GM18907 (cell line): ENCODE results near the gene KRT13.

Experiments
- ATAC-seq: cut with Tn5 transposase; IDR thresholded peaks from one replicate; pipeline ENCODE4 v1.9.1; 2021; ENCODE audit warnings: mild to moderate bottlenecking, moderate library complexity; ENCODE audit not compliant: unreplicated experiment

Gene KRT13

DNA sequence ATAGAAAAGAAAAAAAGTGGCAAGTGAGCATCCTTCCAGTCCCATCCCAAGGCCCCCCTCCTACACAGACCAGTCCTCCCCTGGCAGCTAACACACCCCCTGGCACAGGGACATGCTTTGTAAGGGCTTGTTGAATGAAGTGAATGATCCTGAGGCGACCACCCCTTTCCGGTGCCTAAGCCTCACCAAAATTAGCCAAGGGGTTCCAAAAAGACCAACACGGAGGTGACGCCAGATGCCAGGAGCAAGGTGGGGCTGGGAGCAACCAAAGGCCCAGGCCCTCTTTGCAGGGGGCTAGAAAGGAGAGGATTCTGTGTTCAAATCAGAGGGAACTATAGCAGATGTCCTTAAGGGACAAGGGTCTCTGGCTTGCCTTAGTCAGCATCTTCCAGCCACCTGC, 30.0 kb downstream of the KRT13 start:
- no peak for ATAC-seq

GRCh38 chr17:41474863-41475262, 30.5 kb downstream of the KRT13 start:
- ATAC-seq: no peak

- no peak for ATAC-seq
These were observed 37.1 kb downstream of the KRT13 start for GRCh38 chr17:41468346-41468745.

DNA sequence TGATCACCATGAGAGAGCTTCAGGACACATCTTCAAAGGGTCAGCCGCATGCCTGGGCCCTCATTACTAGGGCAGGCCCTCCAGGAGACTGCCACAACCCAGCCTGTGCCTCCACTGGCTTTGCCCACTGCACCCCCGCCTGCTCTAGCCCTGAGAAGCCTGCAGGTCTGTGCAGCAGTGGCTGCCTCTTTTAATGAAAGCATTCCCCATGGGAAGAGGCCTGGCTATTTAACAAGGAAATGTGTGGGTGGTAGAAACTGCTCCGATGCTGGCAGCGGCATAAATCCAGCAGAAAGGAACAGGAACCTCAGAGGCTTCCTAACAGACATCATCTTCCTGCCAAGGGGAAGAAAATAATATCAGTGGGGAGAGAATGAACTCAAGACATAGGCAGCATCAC, 37.9 kb downstream of the KRT13 start:
- ATAC-seq: no peak

DNA sequence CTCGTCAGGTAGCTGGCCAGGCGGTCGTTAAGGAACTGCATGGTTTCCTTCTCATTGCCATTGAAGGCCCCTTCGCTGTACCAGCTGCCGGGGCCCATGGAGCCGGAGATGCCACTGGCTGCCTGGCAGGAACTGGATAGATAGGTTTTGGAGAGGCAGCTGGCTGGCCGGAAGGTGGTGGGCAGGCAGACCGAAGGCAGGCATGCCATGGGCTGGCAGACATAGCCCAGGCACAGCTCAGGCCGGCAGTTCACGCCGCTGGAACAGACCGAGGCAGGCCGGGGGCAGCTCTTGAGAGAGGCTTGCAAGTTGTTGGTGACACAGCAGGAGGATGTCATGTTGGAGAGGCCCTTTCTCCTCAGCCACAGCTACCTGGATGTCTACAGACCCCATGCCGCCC, 38.4 kb downstream of the KRT13 start, which contains the start of gene KRT32:
TSS of gene KRT32 (minus strand) at position 399 of the 400 bp plus-strand sequence. CDS start at position 338, 61 bp downstream.
- ATAC-seq: no peak

DNA sequence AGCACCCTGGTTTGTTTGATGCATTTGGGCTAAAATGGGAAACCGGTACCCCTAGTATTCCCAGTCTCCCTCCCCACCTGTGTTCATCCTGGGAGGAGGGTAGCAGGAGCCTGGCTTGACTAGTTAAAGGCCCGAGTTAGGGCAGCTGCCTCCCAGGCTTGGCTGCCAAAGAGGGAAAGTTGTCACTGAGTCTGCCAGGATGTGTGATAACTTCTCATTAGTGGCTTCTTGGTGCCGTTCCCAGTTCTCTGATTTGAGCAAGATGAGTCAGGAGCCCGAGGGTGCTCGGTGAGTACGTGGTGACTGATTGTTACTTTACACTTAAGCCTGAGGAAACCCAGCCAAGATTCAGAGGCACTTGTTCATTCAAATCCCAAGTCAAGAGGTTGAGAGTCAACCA, 40.7 kb downstream of the KRT13 start:
- ATAC-seq: no peak

GRCh38 chr17:41464173-41464572, 41.2 kb downstream of the KRT13 start:
- no peak for ATAC-seq

- ATAC-seq: no peak
These were observed 41.7 kb downstream of the KRT13 start for GRCh38 chr17:41463746-41464145.

- ATAC-seq: no peak
These were observed 42.7 kb downstream of the KRT13 start for GRCh38 chr17:41462705-41463104.

DNA sequence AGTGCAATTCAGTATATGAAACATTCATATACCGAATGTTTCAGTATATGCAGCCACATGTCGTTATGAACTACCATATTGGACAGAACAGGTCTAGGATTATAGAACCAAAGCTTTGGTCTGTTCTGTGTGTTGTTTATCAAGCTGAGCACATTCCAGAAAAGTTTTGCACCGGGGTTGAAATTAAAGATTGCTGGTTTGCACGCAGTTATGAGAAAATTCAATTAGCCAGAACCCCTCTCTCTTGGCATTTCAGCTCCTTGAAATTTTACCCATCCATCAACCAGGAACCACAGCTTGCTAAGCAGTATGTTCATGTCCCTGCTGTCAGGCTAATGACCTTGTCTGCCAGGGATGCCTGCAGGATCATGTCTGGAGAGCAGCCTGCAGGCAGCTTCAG, 47.7 kb downstream of the KRT13 start:
- no peak for ATAC-seq

- no peak for ATAC-seq
These were observed 49.2 kb downstream of the KRT13 start for GRCh38 chr17:41456204-41456603.

DNA sequence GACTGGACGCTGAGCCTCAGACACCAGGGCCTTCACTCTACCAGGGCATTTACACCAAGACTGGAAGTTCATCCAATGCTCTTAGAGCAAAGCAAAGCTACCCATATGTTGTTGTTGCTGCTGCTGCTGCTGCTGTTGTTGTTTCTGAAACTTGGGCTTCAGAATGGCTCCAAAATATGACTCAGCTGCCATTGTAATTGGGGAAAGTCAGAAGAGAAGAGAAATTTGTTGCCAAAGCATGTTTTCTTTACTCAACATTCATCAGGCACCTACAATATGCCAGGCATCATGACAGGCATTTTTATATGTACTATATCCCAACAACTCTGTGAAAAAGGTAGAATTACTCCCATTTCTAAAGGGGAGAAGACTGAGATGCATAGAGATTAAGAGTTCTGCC, 50.2 kb downstream of the KRT13 start:
- ATAC-seq: no peak

DNA sequence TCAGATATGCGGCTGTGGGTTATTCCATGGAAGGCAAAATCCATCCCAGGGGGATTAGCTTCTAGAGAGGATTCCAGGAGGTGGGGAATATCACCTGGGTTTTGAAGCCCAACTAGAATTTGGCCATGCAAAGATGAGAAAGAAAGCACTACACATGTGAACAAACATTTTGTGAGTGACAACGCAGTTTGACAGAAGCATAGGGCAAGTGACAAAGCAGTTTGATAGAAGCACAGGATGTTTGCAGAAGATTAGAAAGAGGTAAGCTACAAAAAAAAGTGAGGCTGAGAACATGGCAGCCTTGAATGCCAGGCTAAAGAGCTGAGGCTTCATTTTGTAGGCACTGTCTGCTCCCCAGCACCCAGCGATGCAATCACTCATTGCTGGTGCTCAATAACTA, 52.3 kb downstream of the KRT13 start:
- ATAC-seq: no peak

DNA sequence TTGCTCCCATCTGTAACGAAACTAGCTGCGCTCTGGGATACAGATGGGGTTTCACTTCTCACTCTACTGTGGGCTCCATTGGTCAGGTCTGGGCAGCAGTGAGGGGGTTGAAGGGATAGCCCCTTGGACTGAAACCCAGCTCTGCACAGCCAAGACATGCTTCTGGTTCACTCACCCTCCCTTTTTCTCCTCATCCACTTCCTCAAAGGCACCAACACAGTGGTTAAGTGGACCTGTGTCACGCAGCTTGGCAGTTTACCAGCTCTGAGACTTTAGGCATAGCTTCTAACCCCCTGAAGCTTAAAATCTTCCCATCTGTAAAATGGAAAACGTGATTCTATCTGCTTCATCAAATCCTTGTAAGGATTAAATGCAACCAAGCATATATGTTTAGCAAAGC, 53.1 kb downstream of the KRT13 start:
- ATAC-seq: no peak

DNA sequence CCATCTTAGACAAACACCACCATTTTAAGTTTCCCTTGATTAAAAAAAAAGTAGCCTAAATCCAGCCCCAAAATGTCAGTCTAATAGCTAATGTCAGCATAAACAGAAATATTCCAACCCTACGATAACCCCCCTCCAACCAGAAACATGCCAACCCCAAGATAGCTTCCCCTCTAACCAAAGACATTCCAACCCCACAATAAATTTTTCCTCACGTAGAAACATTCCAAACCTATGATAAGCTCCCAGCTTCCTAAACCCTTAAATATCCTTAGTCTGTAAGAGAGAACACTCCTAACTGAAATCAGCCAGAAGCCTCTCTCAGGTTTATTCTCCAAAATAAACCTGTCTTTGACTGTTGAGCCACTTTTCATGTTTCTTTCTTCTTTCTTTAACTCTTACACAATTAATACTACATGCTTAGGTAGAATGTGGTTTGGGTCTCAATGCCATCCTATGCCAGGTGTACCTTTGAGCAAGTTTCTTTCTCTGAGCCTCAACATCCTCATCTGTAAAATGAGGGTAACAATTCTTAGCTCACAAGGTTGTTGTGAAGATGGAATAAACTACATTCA, 54.2 kb downstream of the KRT13 start:
- ATAC-seq: no peak
